Upper lobe of left lung (tissue), 6 donors: ENCODE measurements around the gene TDRD7. TPM values are rescaled to one million over a fixed set of nuclear protein-coding genes. Genes with fewer than 3 reads are reported as not detected.

ENCODE experiments used
- ATAC-seq, 2 donors: fragments of 200-7000 bp; cut with Tn5 transposase; one replicate each; pipeline ENCODE4 v1.9.1; 2022; ENCODE audit warnings: mild to moderate bottlenecking in 2 of 2, moderate library complexity in 2 of 2; ENCODE audit not compliant: low FRiP score in 2 of 2
- DNase-seq, 2 donors: peaks; one replicate each; pipeline ENCODE4 v3.0.0-alpha.2; 2019 to 2020
- H3K27ac ChIP-seq, 4 donors: fragments of 200-600 bp; sonication (generic); one replicate each; pipeline ENCODE4 v1.5.1; 2016 to 2019
- H3K27me3 ChIP-seq, 4 donors: fragments of 200-600 bp; sonication (generic); one replicate each; pipeline ENCODE4 v1.5.1; 2017 to 2019
- H3K36me3 ChIP-seq, 4 donors: fragments of 200-600 bp; sonication (generic); one replicate each; pipeline ENCODE4 v1.5.1; 2016 to 2019
- H3K4me1 ChIP-seq, 4 donors: fragments of 200-600 bp; sonication (generic); one replicate each; pipeline ENCODE4 v1.5.1; 2018 to 2019
- H3K4me3 ChIP-seq, 4 donors: fragments of 200-600 bp; sonication (generic); one replicate each; pipeline ENCODE4 v1.5.1; 2017 to 2019; ENCODE audit warnings: mild to moderate bottlenecking in 2 of 4, moderate library complexity in 1 of 4
- H3K9me3 ChIP-seq, 4 donors: fragments of 200-600 bp; sonication (generic); one replicate each; pipeline ENCODE4 v1.5.1; 2018 to 2019
- CTCF ChIP-seq, 6 experiments: fragments of 450-650 bp in 4 of 6; fragments of 200-600 bp in 2 of 6; sonication (generic) in 2 of 6; IDR thresholded peaks; one replicate each; pipeline ENCODE4 v1.5.1; 2016 to 2019; ENCODE audit warnings: antibody characterized with exemption in 6 of 6
- EP300 ChIP-seq, 4 donors: sonication (generic); formaldehyde crosslinking; IDR thresholded peaks; one replicate each; pipeline ENCODE4 v1.5.1; 2017; ENCODE audit warnings: antibody characterized with exemption in 4 of 4, control low read depth in 2 of 4
- POLR2A ChIP-seq, 4 donors: fragments of 450-650 bp; IDR thresholded peaks; one replicate each; pipeline ENCODE4 v1.5.1; 2016 to 2017; ENCODE audit warnings: antibody characterized with exemption in 4 of 4, mild to moderate bottlenecking in 2 of 4
- POLR2AphosphoS5 ChIP-seq, 2 donors: sonication (generic); formaldehyde crosslinking; IDR thresholded peaks; one replicate each; pipeline ENCODE4 v1.5.1; 2017; ENCODE audit warnings: antibody characterized with exemption in 2 of 2
- WGBS, 2 donors: methylation state at CpG; one replicate each; pipeline ENCODE4 v1.1.5; 2017 to 2018; 5-methylcytosine and 5-hydroxymethylcytosine counted together
- total RNA-seq, 6 donors: library from RNA; depleted of rRNA in 4 of 6; stranded (reverse); fragments of >200 nt in 4 of 6; gene quantifications; one replicate each; pipeline versions ENCODE4 v1.1.0 to v1.2.1, GENCODE V29; 2016 to 2021
- donor health status: DM: no; HTN: no; CAD: no; lungs with moderate emphysema.
- donor health status: DM: no; HTN: yes; CAD: no; lungs with severe emphysema.

Gene TDRD7
- total RNA-seq, 6 donors from 2014 or later, result 9.0 to 21.0 (median 15.3) TPM

- H3K27me3 ChIP-seq, result no peaks in the 10 kb centered on the region
- H3K36me3 ChIP-seq, result no peaks in the 10 kb centered on the region
- WGBS, 2 donors, result 20 to 23% methylated on average over 3 of the region's 3 CpGs
- H3K27ac ChIP-seq, result peak overlapping the region in 3 of 4 donors; percentile 57 to 95 (median 69)
- TF ChIP-seq CTCF (IDR thresholded peaks at IDR 0.05) (no peak), POLR2A (IDR thresholded peaks at IDR 0.05) (no peak), POLR2AphosphoS5 (IDR thresholded peaks at IDR 0.05) (no peak), EP300 (IDR thresholded peaks at IDR 0.05) (no peak)
- peaks cover 12 to 29% (median 14%) of the 10 kb centered on the region in 4 donors for H3K4me1 ChIP-seq
- ATAC-seq, result no peak
- peak overlapping the region; percentile 3 to 94 (median 76) for H3K4me3 ChIP-seq
- no peaks in the 10 kb centered on the region for H3K9me3 ChIP-seq
- DNase-seq, result no peak
Measured at GRCh38 chr9:97411440-97411788, 482 bp upstream of the TDRD7 start.

GRCh38 chr9:97412626-97413385 lies 910 bp downstream of the TDRD7 start:
- no peak for ATAC-seq

GRCh38 chr9:97413462-97413861 lies 1.6 kb downstream of the TDRD7 start:
- TF ChIP-seq CTCF (IDR thresholded peaks at IDR 0.05), result no peak
- no peak for TF ChIP-seq POLR2A (IDR thresholded peaks at IDR 0.05)
- TF ChIP-seq EP300 (IDR thresholded peaks at IDR 0.05), result no peak
- TF ChIP-seq POLR2AphosphoS5 (IDR thresholded peaks at IDR 0.05), result no peak
- H3K36me3 ChIP-seq, result no peaks in the 10 kb centered on the region
- no peaks in the 10 kb centered on the region for H3K9me3 ChIP-seq
- WGBS, 2 donors, result 63 to 68% methylated on average over 4 of the region's 4 CpGs
- H3K27me3 ChIP-seq, result no peaks in the 10 kb centered on the region
- ATAC-seq (no peak), DNase-seq (no peak)
- peak overlapping the region in 1 of 4 donors; percentile 84 for H3K4me3 ChIP-seq
- H3K27ac ChIP-seq, result peak overlapping the region in 2 of 4 donors; percentile 95
- peaks cover 12 to 29% (median 14%) of the 10 kb centered on the region in 4 donors for H3K4me1 ChIP-seq

More at GRCh38 chr9:97412626-97413385, 910 bp downstream of the TDRD7 start:
- H3K9me3 ChIP-seq, result no peaks in the 10 kb centered on the region
- DNase-seq, result no peak
- H3K27ac ChIP-seq, result peak overlapping the region; percentile 83 to 95 (median 91)
- H3K4me1 ChIP-seq, result peaks cover 12 to 29% (median 14%) of the 10 kb centered on the region in 4 donors
- no peaks in the 10 kb centered on the region for H3K27me3 ChIP-seq
- WGBS, 2 donors, result 10 to 11% methylated on average over 9 to 12 of the region's 16 CpGs
- TF ChIP-seq POLR2AphosphoS5 (IDR thresholded peaks at IDR 0.05) (no peak), POLR2A (IDR thresholded peaks at IDR 0.05) (no peak), CTCF (IDR thresholded peaks at IDR 0.05) (no peak), EP300 (IDR thresholded peaks at IDR 0.05) (no peak)
- H3K4me3 ChIP-seq, result peak overlapping the region; percentile 69 to 96 (median 89)
- H3K36me3 ChIP-seq, result no peaks in the 10 kb centered on the region

DNA sequence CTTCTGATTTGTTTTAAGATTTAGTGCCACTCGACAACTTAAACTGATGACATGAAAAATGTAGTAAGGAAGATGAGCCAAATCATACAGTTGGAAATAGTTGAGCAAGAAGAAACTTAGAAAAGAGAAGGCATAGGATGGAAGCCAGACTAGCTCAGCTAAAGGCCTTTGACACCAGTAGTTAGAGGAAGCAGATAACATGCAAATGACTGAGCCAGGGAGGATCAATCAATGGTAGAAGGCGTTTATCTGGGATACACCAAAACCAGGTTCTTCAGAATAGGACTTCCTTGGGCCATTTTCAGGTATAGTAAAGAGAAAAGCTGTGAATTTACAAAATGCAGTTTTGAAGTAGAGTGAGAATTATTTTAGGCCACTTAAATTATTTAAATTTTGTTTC lies 3.2 kb downstream of the TDRD7 start:
- 69 to 88% methylated on average over 2 of the region's 2 CpGs for WGBS, 2 donors
- H3K4me1 ChIP-seq, result peaks cover 15 to 29% (median 20%) of the 10 kb centered on the region in 4 donors
- DNase-seq, result no peak
- ATAC-seq, result no peak
- no peak overlapping the region for H3K27ac ChIP-seq
- no peaks in the 10 kb centered on the region for H3K9me3 ChIP-seq
- no peak overlapping the region for H3K4me3 ChIP-seq
- H3K27me3 ChIP-seq, result no peaks in the 10 kb centered on the region
- no peaks in the 10 kb centered on the region for H3K36me3 ChIP-seq
- TF ChIP-seq CTCF (IDR thresholded peaks at IDR 0.05) (no peak), POLR2AphosphoS5 (IDR thresholded peaks at IDR 0.05) (no peak), EP300 (IDR thresholded peaks at IDR 0.05) (no peak), POLR2A (IDR thresholded peaks at IDR 0.05) (no peak)
